ENCODE measurements around the gene WIPI1.

- no peak for TF ChIP-seq POLR2A (IDR thresholded peaks at IDR 0.05; ENCODE audit: low read depth)
- TF ChIP-seq CTCF (IDR thresholded peaks at IDR 0.05) = no peak
- no peak for TF ChIP-seq POLR2AphosphoS5 (IDR thresholded peaks at IDR 0.05)
Measured at GRCh38 chr17:68424861-68425260, 32.4 kb downstream of the WIPI1 start.
